HCT116 (cell line): Measurements from ENCODE around the gene CLRN3.

Experiments
- CTCF ChIP-seq, 3 experiments: fragments of 200-600 bp in 1 of 3; sonication (generic) in 1 of 3; IDR thresholded peaks in 2 of 3; conservative IDR thresholded peaks in 1 of 3; 2 replicates each; pipeline ENCODE4 v1.5.1; 2012 to 2017; ENCODE audit warnings: low read depth in 2 of 3, low read length in 2 of 3, antibody characterized with exemption in 1 of 3, borderline replicate concordance in 1 of 3, control low read depth in 1 of 3, mild to moderate bottlenecking in 1 of 3, mixed read lengths in 1 of 3, mixed run types in 1 of 3, moderate library complexity in 1 of 3; ENCODE audit not compliant: insufficient read depth in 1 of 3
- EZH2 ChIP-seq: fragments of 200-600 bp; sonication (generic); IDR thresholded peaks from 2 replicates; pipeline ENCODE4 v1.6.1; 2017; ENCODE audit warnings: antibody characterized with exemption, mixed run types
- EZH2phosphoT487 ChIP-seq: fragments of 200-600 bp; IDR thresholded peaks from 2 replicates; pipeline ENCODE4 v1.6.1; 2018; ENCODE audit warnings: antibody characterized with exemption, borderline replicate concordance
- JUND ChIP-seq: IDR thresholded peaks from 2 replicates; pipeline ENCODE4 v1.6.1; 2012
- POLR2A ChIP-seq: IDR thresholded peaks from 2 replicates; pipeline ENCODE4 v1.7.0; 2011; ENCODE audit warnings: borderline replicate concordance; ENCODE audit not compliant: insufficient read depth, insufficient read length; ENCODE audit errors: extremely low read depth
- POLR2AphosphoS5 ChIP-seq: IDR thresholded peaks from 2 replicates; pipeline ENCODE4 v1.6.1; 2011; ENCODE audit warnings: mild to moderate bottlenecking, low read depth, low read length, moderate library complexity
- RAD21 ChIP-seq: IDR thresholded peaks from 2 replicates; pipeline ENCODE4 v1.6.1; 2012; ENCODE audit warnings: low read depth, mild to moderate bottlenecking
- SIN3A ChIP-seq: IDR thresholded peaks from 2 replicates; pipeline ENCODE4 v1.6.1; 2012; ENCODE audit warnings: low read depth
- ZBTB33 ChIP-seq: IDR thresholded peaks from 2 replicates; pipeline ENCODE4 v1.6.1; 2011; ENCODE audit warnings: mild to moderate bottlenecking, low read length, moderate library complexity; ENCODE audit not compliant: insufficient replicate concordance; ENCODE audit errors: extremely low read depth
- ZNF274 ChIP-seq: fragments of 200-500 bp; sonication (Bioruptor generic); IDR thresholded peaks from 2 replicates; pipeline ENCODE4 v1.6.1; 2014; ENCODE audit warnings: mild to moderate bottlenecking, low read depth, low read length, inconsistent platforms

- no peak for TF ChIP-seq POLR2A
- TF ChIP-seq POLR2AphosphoS5 = no peak
- no peak for TF ChIP-seq CTCF (IDR thresholded peaks at IDR 0.05 in 2 of 3, conservative IDR thresholded peaks at IDR 0.05 in 1 of 3; ENCODE audit: borderline replicate concordance in 1 of 3, insufficient read depth in 1 of 3, low read depth in 2 of 3, low read length in 2 of 3)
- TF ChIP-seq EZH2phosphoT487 = no peak
- TF ChIP-seq ZBTB33 = no peak
- TF ChIP-seq EZH2 = no peak
- no peak for TF ChIP-seq RAD21
- no peak for TF ChIP-seq SIN3A
- no peak for TF ChIP-seq ZNF274
- no peak for TF ChIP-seq JUND
Observed at GRCh38 chr10:127875449-127875765, 17.3 kb downstream of the CLRN3 start.
